HCT116 (cell line): ENCODE data around the gene ZXDC. TPM values are rescaled to one million over a fixed set of nuclear protein-coding genes. Genes with fewer than 3 reads are reported as not detected.

Source experiments
- ATAC-seq: fragments of 200-7000 bp; cut with Tn5 transposase; 2 replicates; pipeline ENCODE4 v1.9.1; 2020; ENCODE audit warnings: mild to moderate bottlenecking, moderate library complexity
- BruUV-seq: library from RNA; stranded (reverse); fragments of 400-500 nt; replicated peaks from 2 replicates; lab custom pipeline; 2021; lab: Mats Ljungman, UMichigan
- CTCF ChIA-PET: fragments of 300-600 bp; sonication (Branson Sonifier 250); formaldehyde crosslinking; loops from one replicate; lab custom pipeline; 2021; ENCODE audit warnings: antibody characterized with exemption; lab: Charles Lee
- POLR2A ChIA-PET: fragments of 300-600, 350-600 bp; sonication (Branson Sonifier 250); formaldehyde crosslinking; loops from one replicate; lab custom pipeline; 2021; ENCODE audit warnings: antibody characterized with exemption; lab: Charles Lee
- RAD21 ChIA-PET, 2 experiments: fragments of 300-600 bp; sonication (Branson Sonifier 250); formaldehyde crosslinking; loops; one replicate each; lab custom pipeline; 2023; ENCODE audit warnings: low total read pairs in 2 of 2; ENCODE audit not compliant: uncharacterized antibody in 2 of 2, unreplicated experiment in 2 of 2, low non-redundant PET in 1 of 2; lab: Charles Lee
- DNase-seq: peaks from one replicate; pipeline ENCODE4 v3.0.0-alpha.2; 2010; ENCODE audit warnings: low read depth, low spot score
- H2AFZ ChIP-seq: fragments of 200-600 bp; shearing (Covaris generic), sonication (generic); 2 replicates; pipeline ENCODE4 v1.6.1; 2017; ENCODE audit warnings: low read depth, mixed run types, mixed read lengths, antibody characterized with exemption, low read length; ENCODE audit not compliant: poor library complexity, severe bottlenecking
- H3K27ac ChIP-seq: 2 replicates; pipeline ENCODE4 v1.5.1; 2012; ENCODE audit warnings: low read depth, low read length
- H3K27me3 ChIP-seq: fragments of 200-600 bp; sonication (generic); 2 replicates; pipeline ENCODE4 v1.6.1; 2016; ENCODE audit warnings: mixed run types, low read length, mixed read lengths; ENCODE audit not compliant: insufficient read depth
- H3K36me3 ChIP-seq, 2 experiments: fragments of 200-500 bp in 1 of 2; fragments of 200-600 bp in 1 of 2; sonication (Bioruptor generic) in 1 of 2; sonication (generic) in 1 of 2; 2 replicates each; pipeline versions ENCODE4 v1.5.1 to v1.6.1; 2014 to 2016; ENCODE audit warnings: low read length in 2 of 2, inconsistent platforms in 1 of 2, mixed read lengths in 1 of 2, mixed run types in 1 of 2; ENCODE audit not compliant: insufficient read depth in 2 of 2, control insufficient read depth in 1 of 2
- H3K4me1 ChIP-seq, 2 experiments: fragments of 200-600 bp in 1 of 2; sonication (generic) in 1 of 2; 2 replicates each; pipeline versions ENCODE4 v1.5.1 to v1.6.1; 2012 to 2017; ENCODE audit warnings: low read length in 2 of 2, inconsistent platforms in 1 of 2, mild to moderate bottlenecking in 1 of 2, mixed read lengths in 1 of 2, mixed run types in 1 of 2, moderate library complexity in 1 of 2; ENCODE audit not compliant: insufficient read depth in 2 of 2, control insufficient read depth in 1 of 2
- H3K4me2 ChIP-seq: fragments of 200-600 bp; sonication (generic); 2 replicates; pipeline ENCODE4 v1.6.1; 2017; ENCODE audit warnings: mixed run types, low read length, mixed read lengths
- H3K4me3 ChIP-seq, 2 experiments: fragments of 200-600 bp in 1 of 2; sonication (generic) in 1 of 2; replicated peaks in 1 of 2; 2 replicates each; pipeline ENCODE4 v1.5.1; 2011 to 2016; ENCODE audit warnings: low read length in 2 of 2, control low read depth in 1 of 2, low read depth in 1 of 2, mild to moderate bottlenecking in 1 of 2, mixed read lengths in 1 of 2, mixed run types in 1 of 2
- H3K79me2 ChIP-seq: fragments of 200-600 bp; sonication (generic); 2 replicates; pipeline ENCODE4 v1.6.1; 2017; ENCODE audit warnings: mild to moderate bottlenecking, mixed run types, low read length, moderate library complexity, mixed read lengths; ENCODE audit not compliant: insufficient read depth
- H3K9ac ChIP-seq: fragments of 200-600 bp; sonication (generic); 2 replicates; pipeline ENCODE4 v1.6.1; 2016; ENCODE audit warnings: low read length, mixed read lengths
- H3K9me2 ChIP-seq: fragments of 200-600 bp; sonication (generic), shearing (Covaris generic); 2 replicates; pipeline ENCODE4 v1.6.1; 2017; ENCODE audit warnings: mixed run types, mild to moderate bottlenecking, moderate library complexity; ENCODE audit not compliant: insufficient read depth
- H3K9me3 ChIP-seq, 2 experiments: fragments of 200-500 bp in 1 of 2; fragments of 200-600 bp in 1 of 2; sonication (Bioruptor generic) in 1 of 2; sonication (generic) in 1 of 2; 2 replicates each; pipeline ENCODE4 v1.6.1; 2014 to 2017; ENCODE audit warnings: low read length in 2 of 2, mixed read lengths in 2 of 2, inconsistent platforms in 1 of 2, low read depth in 1 of 2, mild to moderate bottlenecking in 1 of 2, mixed run types in 1 of 2, moderate library complexity in 1 of 2; ENCODE audit not compliant: control insufficient read depth in 1 of 2, insufficient read depth in 1 of 2
- H4K20me1 ChIP-seq: fragments of 200-600 bp; sonication (generic), shearing (Covaris generic); 2 replicates; pipeline ENCODE4 v1.6.1; 2017; ENCODE audit warnings: mixed run types, mild to moderate bottlenecking, moderate library complexity; ENCODE audit not compliant: insufficient read depth
- ATF3 ChIP-seq: IDR thresholded peaks from 2 replicates; pipeline ENCODE4 v1.6.1; 2012
- CBX3 ChIP-seq: IDR thresholded peaks from 2 replicates; pipeline ENCODE4 v1.6.1; 2012; ENCODE audit warnings: low read depth
- CEBPB ChIP-seq: IDR thresholded peaks from 2 replicates; pipeline ENCODE4 v1.6.1; 2012; ENCODE audit warnings: low read depth
- CTCF ChIP-seq, 3 experiments: fragments of 200-600 bp in 1 of 3; sonication (generic) in 1 of 3; IDR thresholded peaks in 2 of 3; conservative IDR thresholded peaks in 1 of 3; 2 replicates each; pipeline ENCODE4 v1.5.1; 2012 to 2017; ENCODE audit warnings: low read depth in 2 of 3, low read length in 2 of 3, antibody characterized with exemption in 1 of 3, borderline replicate concordance in 1 of 3, control low read depth in 1 of 3, mild to moderate bottlenecking in 1 of 3, mixed read lengths in 1 of 3, mixed run types in 1 of 3, moderate library complexity in 1 of 3; ENCODE audit not compliant: insufficient read depth in 1 of 3
- EGR1 ChIP-seq: IDR thresholded peaks from 2 replicates; pipeline ENCODE4 v1.6.1; 2012; ENCODE audit warnings: low read depth
- ELF1 ChIP-seq: IDR thresholded peaks from 2 replicates; pipeline ENCODE4 v1.6.1; 2012; ENCODE audit warnings: low read depth, borderline replicate concordance
- JUND ChIP-seq: IDR thresholded peaks from 2 replicates; pipeline ENCODE4 v1.6.1; 2012
- MAX ChIP-seq: IDR thresholded peaks from 2 replicates; pipeline ENCODE4 v1.6.1; 2012
- POLR2A ChIP-seq: IDR thresholded peaks from 2 replicates; pipeline ENCODE4 v1.7.0; 2011; ENCODE audit warnings: borderline replicate concordance; ENCODE audit not compliant: insufficient read depth, insufficient read length; ENCODE audit errors: extremely low read depth
- POLR2AphosphoS5 ChIP-seq: IDR thresholded peaks from 2 replicates; pipeline ENCODE4 v1.6.1; 2011; ENCODE audit warnings: mild to moderate bottlenecking, low read depth, low read length, moderate library complexity
- RAD21 ChIP-seq: IDR thresholded peaks from 2 replicates; pipeline ENCODE4 v1.6.1; 2012; ENCODE audit warnings: low read depth, mild to moderate bottlenecking
- REST ChIP-seq: IDR thresholded peaks from 2 replicates; pipeline ENCODE4 v1.6.1; 2012; ENCODE audit warnings: low read depth
- SIN3A ChIP-seq: IDR thresholded peaks from 2 replicates; pipeline ENCODE4 v1.6.1; 2012; ENCODE audit warnings: low read depth
- SP1 ChIP-seq: IDR thresholded peaks from 2 replicates; pipeline ENCODE4 v1.6.1; 2012; ENCODE audit warnings: low read depth
- YY1 ChIP-seq: IDR thresholded peaks from 2 replicates; pipeline ENCODE4 v1.6.1; 2011; ENCODE audit warnings: low read length, low read depth, moderate library complexity, mild to moderate bottlenecking; ENCODE audit not compliant: insufficient replicate concordance; ENCODE audit errors: extremely low read depth
- ZBTB33 ChIP-seq: IDR thresholded peaks from 2 replicates; pipeline ENCODE4 v1.6.1; 2011; ENCODE audit warnings: mild to moderate bottlenecking, low read length, moderate library complexity; ENCODE audit not compliant: insufficient replicate concordance; ENCODE audit errors: extremely low read depth
- ZFX ChIP-seq: fragments of 450-650 bp; IDR thresholded peaks from 2 replicates; pipeline ENCODE4 v1.6.1; 2017
- intact Hi-C: fragments of 100-400 bp; cut with micrococcal nuclease; formaldehyde crosslinking; loops from 2 replicates; pipeline ENCODE4 v1.10.0; 2022
- total RNA-seq: library from RNA; stranded (reverse); gene quantifications from one replicate; pipeline ENCODE4 v1.2.1, GENCODE V29; 2021; ENCODE audit not compliant: unreplicated experiment

ZXDC gene
- total RNA-seq, 1 experiment from 2014 or later, result 29.9 TPM

GRCh38 chr3:126421573-126422119, 54.0 kb downstream of the ZXDC start:
- Histone ChIP-seq H3K9me3 (no peaks in the 10 kb centered on the region), H3K27me3 (no peaks in the 10 kb centered on the region), H3K79me2 (no peaks in the 10 kb centered on the region), H3K4me1 (peaks cover 10 to 26% of the 10 kb centered on the region in 2 experiments; a peak in 3 of 4 replicates), H3K36me3 (no peaks in the 10 kb centered on the region), H3K4me3 (no peak overlapping the region), H3K27ac (no peak overlapping the region), H2AFZ (no peak overlapping the region), H3K4me2 (no peak overlapping the region), H3K9ac (no peak overlapping the region), H4K20me1 (no peaks in the 10 kb centered on the region), H3K9me2 (no peaks in the 10 kb centered on the region)
- no peak for ATAC-seq
- TF ChIP-seq JUND, result no peak
- no peak for TF ChIP-seq CEBPB
- no peak for TF ChIP-seq SIN3A
- TF ChIP-seq CTCF (IDR thresholded peaks at IDR 0.05 in 2 of 3, conservative IDR thresholded peaks at IDR 0.05 in 1 of 3; ENCODE audit: borderline replicate concordance in 1 of 3, insufficient read depth in 1 of 3, low read depth in 2 of 3, low read length in 2 of 3), result no peak
- no peak for TF ChIP-seq ZBTB33
- no peak for TF ChIP-seq EGR1
- no peak for TF ChIP-seq ELF1
- no peak for TF ChIP-seq MAX
- no peak for TF ChIP-seq RAD21
- no peak for TF ChIP-seq REST
- TF ChIP-seq ATF3, result no peak
- no peak for TF ChIP-seq CBX3
- TF ChIP-seq YY1, result no peak
- no peak for TF ChIP-seq POLR2AphosphoS5
- no peak for TF ChIP-seq SP1
- TF ChIP-seq ZFX, result no peak
- no peak for TF ChIP-seq POLR2A
- ChIA-PET RAD21 (no interaction called here), POLR2A (no interaction called here), CTCF (no interaction called here)
- intact Hi-C loops, result no loop called here
- BruUV-seq, result no TSS peak
- no peak for DNase-seq
